Measurements from ENCODE around the gene RHO.
"Not testable (repeated sequence)": the region's sequence is repeated elsewhere in the genome, so short reads cannot be mapped to it uniquely, and the experiment has no call there.

The RHO gene

DNA sequence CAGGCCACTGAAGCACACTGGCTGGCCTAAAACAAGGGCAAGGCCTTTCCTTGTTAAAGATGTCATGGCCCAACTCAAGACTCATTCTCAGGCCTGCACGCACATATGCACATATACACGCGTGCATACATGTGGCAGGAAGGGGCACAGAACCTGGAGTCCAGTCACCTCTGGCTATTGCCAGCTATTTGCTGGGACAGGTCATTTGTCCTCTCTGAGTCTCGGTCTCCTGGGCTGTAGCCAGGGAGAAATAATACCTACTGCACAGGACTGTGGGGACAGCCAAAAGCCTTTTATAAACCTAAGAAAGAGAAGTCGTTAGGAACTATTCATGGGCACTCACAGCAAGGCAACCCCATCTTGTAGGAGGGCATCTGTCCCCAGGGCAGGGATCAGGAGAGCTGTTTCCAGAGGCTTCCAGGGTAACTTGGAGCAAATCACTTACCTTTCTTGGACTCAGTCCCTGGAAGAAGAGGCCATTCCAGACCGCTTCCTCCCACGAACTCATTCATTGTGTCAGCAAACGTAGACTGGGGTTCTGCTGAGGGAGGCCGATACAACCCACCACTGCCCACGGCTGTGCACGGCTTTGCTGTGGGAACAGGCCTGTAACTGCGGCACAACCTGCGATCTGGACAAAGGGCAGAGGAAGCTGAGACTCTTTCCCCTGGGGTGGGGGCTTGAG is 41.1 kb upstream of the RHO start:
- H3K9me3 ChIP-seq (ENCODE audit: low read depth, low read length), result no peaks in the 10 kb centered on the region

GRCh38 chr3:129487868-129488335 is 40.5 kb upstream of the RHO start:
- not testable (repeated sequence) for H3K9ac ChIP-seq (ENCODE audit: insufficient read length); H3K9me3 ChIP-seq (ENCODE audit: low read depth, low read length); H3K36me3 ChIP-seq (ENCODE audit: insufficient read depth, low read length); H3K4me3 ChIP-seq; DNase-seq (ENCODE audit: low read depth, low spot score); H3K27ac ChIP-seq

More for the DNA sequence above, 41.1 kb upstream of the RHO start:
- Histone ChIP-seq H3K27ac (no peak overlapping the region), H3K36me3 (ENCODE audit: insufficient read depth, low read length) (peaks cover 4% of the 10 kb centered on the region; the same call in 1 of the 2 replicates), H3K4me3 (no peak overlapping the region), H3K9ac (ENCODE audit: insufficient read length) (no peak overlapping the region)
- no peak for TF ChIP-seq FOXP2 (optimal IDR thresholded peaks at IDR 0.05; ENCODE audit: control extremely low read depth, extremely low read length, insufficient read depth)
- no peak for TF ChIP-seq EZH2 (IDR thresholded peaks at IDR 0.05)
- no peak for TF ChIP-seq POLR2AphosphoS5 (IDR thresholded peaks at IDR 0.05; ENCODE audit: borderline replicate concordance, low read depth, low read length)
- DNase-seq (ENCODE audit: low read depth, low spot score), result no peak

DNA sequence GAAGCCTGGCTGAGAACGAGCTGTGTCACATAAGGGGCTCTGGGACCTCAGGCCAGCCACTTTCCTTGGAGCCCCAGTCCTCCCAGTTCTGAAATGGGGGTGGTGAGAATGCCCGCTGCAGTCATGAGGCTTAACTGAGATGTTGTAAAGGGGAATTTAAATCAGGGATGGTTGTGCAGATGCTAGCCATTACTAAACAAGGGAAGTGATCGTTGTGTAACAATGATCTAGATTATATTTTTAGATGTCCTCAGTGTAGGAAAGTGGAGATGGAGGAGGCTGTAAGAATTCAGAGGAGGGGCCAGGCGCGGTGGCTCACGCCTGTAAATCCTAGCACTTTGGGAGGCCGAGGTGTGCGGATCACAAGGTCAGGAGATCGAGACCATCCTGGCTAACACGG is 39.2 kb upstream of the RHO start:
- not testable (repeated sequence) for H3K4me3 ChIP-seq; H3K27ac ChIP-seq; H3K9me3 ChIP-seq (ENCODE audit: low read depth, low read length); H3K9ac ChIP-seq (ENCODE audit: insufficient read length); H3K36me3 ChIP-seq (ENCODE audit: insufficient read depth, low read length); DNase-seq (ENCODE audit: low read depth, low spot score)

- Histone ChIP-seq H3K9ac (ENCODE audit: insufficient read length) (no peak overlapping the region), H3K4me3 (no peak overlapping the region), H3K36me3 (ENCODE audit: insufficient read depth, low read length) (peaks cover 9% of the 10 kb centered on the region; the same call in 1 of the 2 replicates), H3K27ac (no peak overlapping the region), H3K9me3 (ENCODE audit: low read depth, low read length) (no peaks in the 10 kb centered on the region)
- TF ChIP-seq FOXP2 (optimal IDR thresholded peaks at IDR 0.05; ENCODE audit: control extremely low read depth, extremely low read length, insufficient read depth), result no peak
- TF ChIP-seq POLR2AphosphoS5 (IDR thresholded peaks at IDR 0.05; ENCODE audit: borderline replicate concordance, low read depth, low read length), result no peak
- TF ChIP-seq EZH2 (IDR thresholded peaks at IDR 0.05), result no peak
- peak; percentile 58 for DNase-seq (ENCODE audit: low read depth, low spot score)
Measured at GRCh38 chr3:129490273-129490675, 38.2 kb upstream of the RHO start.

- H3K36me3 ChIP-seq (ENCODE audit: insufficient read depth, low read length), result peaks cover 13% of the 10 kb centered on the region; the same call in 1 of the 2 replicates
- H3K9me3 ChIP-seq (ENCODE audit: low read depth, low read length); H3K27ac ChIP-seq; H3K9ac ChIP-seq (ENCODE audit: insufficient read length); H3K4me3 ChIP-seq; DNase-seq (ENCODE audit: low read depth, low spot score): not testable (repeated sequence)
Measured at GRCh38 chr3:129491077-129491476, 37.4 kb upstream of the RHO start.

DNA sequence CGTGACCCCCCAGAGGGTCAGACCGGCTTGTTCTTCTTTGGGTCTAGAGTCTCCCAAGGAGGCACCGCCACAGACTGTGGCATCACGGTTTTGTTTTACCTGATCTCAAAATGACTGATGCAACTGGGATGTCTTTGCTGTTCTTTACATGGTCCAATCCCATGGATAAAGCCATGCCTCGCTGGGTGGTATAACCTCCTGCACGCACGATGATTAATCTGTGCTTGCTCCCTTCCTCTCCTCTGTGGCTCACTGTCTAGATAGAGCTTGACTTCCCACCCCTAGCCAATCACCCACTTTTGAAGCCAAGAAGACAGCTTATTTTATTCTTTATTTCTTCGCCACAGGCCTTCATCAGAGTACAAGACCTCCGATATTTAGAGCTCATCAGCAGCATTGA is 36.6 kb upstream of the RHO start:
- no peak overlapping the region for H3K4me3 ChIP-seq
- no peak for DNase-seq (ENCODE audit: low read depth, low spot score)
- H3K36me3 ChIP-seq (ENCODE audit: insufficient read depth, low read length), result peaks cover 13% of the 10 kb centered on the region; the same call in 1 of the 2 replicates
- H3K9ac ChIP-seq (ENCODE audit: insufficient read length), result no peak overlapping the region
- no peak overlapping the region for H3K27ac ChIP-seq
- no peaks in the 10 kb centered on the region for H3K9me3 ChIP-seq (ENCODE audit: low read depth, low read length)
- TF ChIP-seq EZH2 (IDR thresholded peaks at IDR 0.05) (no peak), POLR2AphosphoS5 (IDR thresholded peaks at IDR 0.05; ENCODE audit: borderline replicate concordance, low read depth, low read length) (no peak), FOXP2 (optimal IDR thresholded peaks at IDR 0.05; ENCODE audit: control extremely low read depth, extremely low read length, insufficient read depth) (no peak)

DNA sequence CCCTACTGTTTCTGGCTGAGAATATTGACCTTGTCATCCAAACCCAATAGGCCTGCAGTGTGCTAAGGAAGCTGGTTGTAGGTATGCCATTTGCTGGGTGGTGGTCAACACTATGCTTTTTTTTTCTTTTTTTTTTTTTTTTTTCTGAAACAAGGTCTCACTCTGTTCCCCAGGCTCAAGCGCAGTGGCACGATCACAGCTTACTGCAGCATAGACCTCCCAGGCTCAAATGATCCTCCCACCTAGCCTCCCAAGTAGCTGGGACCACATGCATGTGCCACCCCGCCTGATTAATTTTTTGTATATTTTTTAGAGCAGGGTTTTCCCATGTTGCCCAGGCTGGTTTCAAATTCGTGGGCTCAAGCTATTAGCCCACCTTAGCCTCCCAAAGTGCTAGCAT is 35.7 kb upstream of the RHO start:
- no peak for DNase-seq (ENCODE audit: low read depth, low spot score)
- H3K27ac ChIP-seq, result no peak overlapping the region
- no peak overlapping the region for H3K4me3 ChIP-seq
- no peaks in the 10 kb centered on the region for H3K9me3 ChIP-seq (ENCODE audit: low read depth, low read length)
- H3K9ac ChIP-seq (ENCODE audit: insufficient read length), result no peak overlapping the region
- H3K36me3 ChIP-seq (ENCODE audit: insufficient read depth, low read length), result peaks cover 13% of the 10 kb centered on the region; the same call in 1 of the 2 replicates
- TF ChIP-seq FOXP2 (optimal IDR thresholded peaks at IDR 0.05; ENCODE audit: control extremely low read depth, extremely low read length, insufficient read depth), result no peak
- TF ChIP-seq EZH2 (IDR thresholded peaks at IDR 0.05), result no peak
- no peak for TF ChIP-seq POLR2AphosphoS5 (IDR thresholded peaks at IDR 0.05; ENCODE audit: borderline replicate concordance, low read depth, low read length)

GRCh38 chr3:129493206-129493605 is 35.2 kb upstream of the RHO start:
- Histone ChIP-seq H3K9me3 (ENCODE audit: low read depth, low read length) (no peaks in the 10 kb centered on the region), H3K27ac (no peak overlapping the region), H3K36me3 (ENCODE audit: insufficient read depth, low read length) (peaks cover 13% of the 10 kb centered on the region; the same call in 1 of the 2 replicates), H3K4me3 (no peak overlapping the region), H3K9ac (ENCODE audit: insufficient read length) (no peak overlapping the region)
- TF ChIP-seq EZH2 (IDR thresholded peaks at IDR 0.05) (no peak), POLR2AphosphoS5 (IDR thresholded peaks at IDR 0.05; ENCODE audit: borderline replicate concordance, low read depth, low read length) (no peak), FOXP2 (optimal IDR thresholded peaks at IDR 0.05; ENCODE audit: control extremely low read depth, extremely low read length, insufficient read depth) (no peak)
- DNase-seq (ENCODE audit: low read depth, low spot score), result no peak

GRCh38 chr3:129494499-129494898 is 33.9 kb upstream of the RHO start:
- DNase-seq (ENCODE audit: low read depth, low spot score); H3K9ac ChIP-seq (ENCODE audit: insufficient read length); H3K4me3 ChIP-seq; H3K9me3 ChIP-seq (ENCODE audit: low read depth, low read length); H3K27ac ChIP-seq: not testable (repeated sequence)
- peaks cover 13% of the 10 kb centered on the region; the same call in 1 of the 2 replicates for H3K36me3 ChIP-seq (ENCODE audit: insufficient read depth, low read length)

GRCh38 chr3:129495006-129495639 is 33.3 kb upstream of the RHO start:
- not testable (repeated sequence) for DNase-seq (ENCODE audit: low read depth, low spot score)

GRCh38 chr3:129497876-129498275 is 30.6 kb upstream of the RHO start:
- H3K36me3 ChIP-seq (ENCODE audit: insufficient read depth, low read length), result peaks cover 13% of the 10 kb centered on the region

More at GRCh38 chr3:129495006-129495639, 33.3 kb upstream of the RHO start:
- H3K36me3 ChIP-seq (ENCODE audit: insufficient read depth, low read length), result peaks cover 16% of the 10 kb centered on the region
- not testable (repeated sequence) for H3K9me3 ChIP-seq (ENCODE audit: low read depth, low read length); H3K4me3 ChIP-seq; H3K27ac ChIP-seq; H3K9ac ChIP-seq (ENCODE audit: insufficient read length)

GRCh38 chr3:129498603-129499488 is 29.6 kb upstream of the RHO start:
- not testable (repeated sequence) for DNase-seq (ENCODE audit: low read depth, low spot score); H3K27ac ChIP-seq

More at GRCh38 chr3:129497876-129498275, 30.6 kb upstream of the RHO start:
- not testable (repeated sequence) for DNase-seq (ENCODE audit: low read depth, low spot score); H3K9me3 ChIP-seq (ENCODE audit: low read depth, low read length); H3K9ac ChIP-seq (ENCODE audit: insufficient read length); H3K27ac ChIP-seq; H3K4me3 ChIP-seq

More at GRCh38 chr3:129498603-129499488, 29.6 kb upstream of the RHO start:
- H3K4me3 ChIP-seq; H3K36me3 ChIP-seq (ENCODE audit: insufficient read depth, low read length); H3K9ac ChIP-seq (ENCODE audit: insufficient read length); H3K9me3 ChIP-seq (ENCODE audit: low read depth, low read length): not testable (repeated sequence)
